Heart left ventricle (tissue), 13 donors: ENCODE data around the gene GSK3B.

Source experiments
- POLR2A ChIP-seq, 2 donors: fragments of 450-650 bp; IDR thresholded peaks; one replicate each; pipeline ENCODE4 v1.6.1; 2017; ENCODE audit warnings: antibody characterized with exemption in 2 of 2, mild to moderate bottlenecking in 2 of 2, moderate library complexity in 2 of 2
- TF ChIP-seq, protein P1 (sequence below), 12 donors: fragments of 200-600 bp; sonication (generic) in 4 of 12; IDR thresholded peaks; one replicate each; pipeline versions ENCODE4 v1.5.0 to v1.8.0; 2018 to 2022; ENCODE audit warnings: antibody characterized with exemption in 12 of 12, mild to moderate bottlenecking in 5 of 12
- donor health status: ischemic (EF 13 %, LVEDD 7.1; RV severe dilation, severe dysfunction).
- donor health status: DM: no; HTN: yes; CAD: no.
- donor health status: DM: no; HTN: no; CAD: no.
- donor health status: ischemic (EF 25% LVEDD 6.9; RV normal size, moderate dysfunction).
- donor health status: ischemic (EF 25% LVEDD 5.7; RV mildly dilated, moderate dysfunction).
- donor health status: ischemic (EF 35%, LVEDD 5.7; RV mildly dilated, moderate dysfunction).
- donor health status: nonischemic (EF 11% LVEDD 7.7; RV severe dilation, severe dysfunction).
- donor health status: DM: yes; HTN: yes; CAD: no.
- donor health status: PGD.
- donor health status: ischemic (EF 29% LVEDD 5.4; RV normal size, mild dysfunction).
- donor health status: nonischemic (EF 23%, LVEDD 6.1; RV moderate dilation, normal function).

DNA sequence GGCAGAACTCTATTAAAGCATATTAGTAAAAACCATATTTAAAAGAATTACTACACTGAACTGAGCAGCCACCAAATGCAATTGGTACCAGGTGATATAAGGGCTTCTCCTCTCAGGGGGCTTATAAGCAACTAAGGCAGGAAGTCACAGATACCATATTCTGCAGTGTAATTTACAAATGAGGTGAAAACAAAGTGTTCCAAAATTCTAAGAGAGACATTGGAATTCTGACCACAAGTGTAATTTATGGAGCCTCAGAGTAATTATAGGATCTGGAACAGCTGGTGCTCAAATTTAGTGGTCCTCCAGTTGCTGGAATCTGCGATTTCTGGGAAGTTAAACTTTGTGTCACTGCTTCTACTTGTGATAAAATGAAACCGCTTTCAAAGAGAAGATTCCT is 315.4 kb downstream of the GSK3B start:
- TF ChIP-seq, protein P1, sequence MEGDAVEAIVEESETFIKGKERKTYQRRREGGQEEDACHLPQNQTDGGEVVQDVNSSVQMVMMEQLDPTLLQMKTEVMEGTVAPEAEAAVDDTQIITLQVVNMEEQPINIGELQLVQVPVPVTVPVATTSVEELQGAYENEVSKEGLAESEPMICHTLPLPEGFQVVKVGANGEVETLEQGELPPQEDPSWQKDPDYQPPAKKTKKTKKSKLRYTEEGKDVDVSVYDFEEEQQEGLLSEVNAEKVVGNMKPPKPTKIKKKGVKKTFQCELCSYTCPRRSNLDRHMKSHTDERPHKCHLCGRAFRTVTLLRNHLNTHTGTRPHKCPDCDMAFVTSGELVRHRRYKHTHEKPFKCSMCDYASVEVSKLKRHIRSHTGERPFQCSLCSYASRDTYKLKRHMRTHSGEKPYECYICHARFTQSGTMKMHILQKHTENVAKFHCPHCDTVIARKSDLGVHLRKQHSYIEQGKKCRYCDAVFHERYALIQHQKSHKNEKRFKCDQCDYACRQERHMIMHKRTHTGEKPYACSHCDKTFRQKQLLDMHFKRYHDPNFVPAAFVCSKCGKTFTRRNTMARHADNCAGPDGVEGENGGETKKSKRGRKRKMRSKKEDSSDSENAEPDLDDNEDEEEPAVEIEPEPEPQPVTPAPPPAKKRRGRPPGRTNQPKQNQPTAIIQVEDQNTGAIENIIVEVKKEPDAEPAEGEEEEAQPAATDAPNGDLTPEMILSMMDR (IDR thresholded peaks at IDR 0.05): no peak
- TF ChIP-seq POLR2A (IDR thresholded peaks at IDR 0.05): no peak
